HEK293 (cell line): ENCODE data around the gene ZACN.
A peak's percentile ranks its signal among the peaks of the same experiment; 100 is the strongest.

Experiments used
- CTCF ChIA-PET: fragments of 350-600 bp; formaldehyde crosslinking; extraction: SDS; loops from one replicate; lab custom pipeline; 2021; ENCODE audit warnings: antibody characterized with exemption; lab: Yijun Ruan, JAX
- POLR2A ChIA-PET: fragments of 300-600 bp; formaldehyde crosslinking; extraction: SDS; loops from one replicate; lab custom pipeline; 2020; ENCODE audit warnings: antibody characterized with exemption, inconsistent platforms; lab: Yijun Ruan, JAX
- H3K27ac ChIP-seq: fragments of 200-500 bp; sonication (Bioruptor generic); 2 replicates; pipeline ENCODE4 v1.5.1; 2014; ENCODE audit warnings: low read depth, low read length, control low read depth, inconsistent platforms; ENCODE audit errors: extremely low read depth
- H3K36me3 ChIP-seq, 2 experiments: fragments of 200-500 bp in 1 of 2; sonication (Bioruptor generic) in 1 of 2; 1 replicate in 1 of 2; 2 replicates in 1 of 2; pipeline ENCODE4 v1.5.1; 2014 to 2017; ENCODE audit warnings: inconsistent platforms in 2 of 2, low read length in 2 of 2; ENCODE audit not compliant: control insufficient read depth in 2 of 2, insufficient read depth in 1 of 2
- H3K4me1 ChIP-seq: fragments of 200-500 bp; sonication (Bioruptor generic); 2 replicates; pipeline ENCODE4 v1.5.1; 2014; ENCODE audit warnings: mild to moderate bottlenecking, low read length, inconsistent platforms; ENCODE audit not compliant: control insufficient read depth, insufficient read depth
- H3K4me3 ChIP-seq: 2 replicates; pipeline ENCODE4 v1.5.1; 2011; ENCODE audit warnings: low read depth, mild to moderate bottlenecking, control low read depth, low read length, moderate library complexity
- H3K9me3 ChIP-seq: fragments of 200-500 bp; sonication (Bioruptor generic); 2 replicates; pipeline ENCODE4 v1.5.1; 2014; ENCODE audit warnings: low read depth, low read length, inconsistent platforms; ENCODE audit not compliant: control insufficient read depth, insufficient read depth
- GFI1B ChIP-seq: fragments of 450-650 bp; formaldehyde crosslinking; IDR thresholded peaks from 2 replicates; pipeline ENCODE4 v1.5.1; 2016; ENCODE audit warnings: missing biosample characterization, missing genetic modification characterization
- GLIS2 ChIP-seq: fragments of 450-650 bp; formaldehyde crosslinking; IDR thresholded peaks from 2 replicates; pipeline ENCODE4 v1.5.1; 2016; ENCODE audit warnings: missing biosample characterization, missing genetic modification characterization
- IKZF3 ChIP-seq: fragments of 450-650 bp; IDR thresholded peaks from 2 replicates; pipeline ENCODE4 v1.5.0; 2018; ENCODE audit warnings: missing biosample characterization, mild to moderate bottlenecking, missing genetic modification characterization, moderate library complexity
- PRDM4 ChIP-seq: fragments of 450-650 bp; formaldehyde crosslinking; IDR thresholded peaks from 2 replicates; pipeline ENCODE4 v1.5.1; 2017; ENCODE audit warnings: missing biosample characterization, missing genetic modification characterization
- REPIN1 ChIP-seq: fragments of 450-650 bp; formaldehyde crosslinking; IDR thresholded peaks from 2 replicates; pipeline ENCODE4 v1.5.1; 2017; ENCODE audit warnings: missing biosample characterization, missing genetic modification characterization, low read depth
- TRIM28 ChIP-seq: IDR thresholded peaks from 2 replicates; pipeline ENCODE4 v1.6.1; 2011; ENCODE audit warnings: low read length, control low read depth, borderline replicate concordance
- ZBTB21 ChIP-seq: fragments of 450-650 bp; formaldehyde crosslinking; IDR thresholded peaks from 2 replicates; pipeline ENCODE4 v1.5.1; 2017; ENCODE audit warnings: missing biosample characterization, missing genetic modification characterization
- ZFP3 ChIP-seq: fragments of 450-650 bp; formaldehyde crosslinking; IDR thresholded peaks from 2 replicates; pipeline ENCODE4 v1.5.1; 2016; ENCODE audit warnings: low read depth, missing biosample characterization, missing genetic modification characterization
- ZNF10 ChIP-seq: fragments of 450-650 bp; formaldehyde crosslinking; IDR thresholded peaks from 2 replicates; pipeline ENCODE4 v1.5.1; 2017; ENCODE audit warnings: missing biosample characterization, missing genetic modification characterization
- ZNF16 ChIP-seq: fragments of 450-650 bp; formaldehyde crosslinking; IDR thresholded peaks from 2 replicates; pipeline ENCODE4 v1.5.1; 2016; ENCODE audit warnings: low read depth, missing biosample characterization, missing genetic modification characterization
- ZNF175 ChIP-seq: fragments of 450-650 bp; formaldehyde crosslinking; IDR thresholded peaks from 2 replicates; pipeline ENCODE4 v1.5.1; 2016; ENCODE audit warnings: missing biosample characterization, missing genetic modification characterization
- ZNF221 ChIP-seq: fragments of 450-650 bp; formaldehyde crosslinking; IDR thresholded peaks from 2 replicates; pipeline ENCODE4 v1.5.1; 2017; ENCODE audit warnings: missing biosample characterization, missing genetic modification characterization, borderline replicate concordance
- ZNF248 ChIP-seq: fragments of 450-650 bp; formaldehyde crosslinking; IDR thresholded peaks from 2 replicates; pipeline ENCODE4 v1.5.1; 2017; ENCODE audit warnings: missing biosample characterization, missing genetic modification characterization
- ZNF292 ChIP-seq: fragments of 450-650 bp; formaldehyde crosslinking; IDR thresholded peaks from 2 replicates; pipeline ENCODE4 v1.5.1; 2016; ENCODE audit warnings: low read depth, missing biosample characterization, missing genetic modification characterization, borderline replicate concordance
- ZNF341 ChIP-seq: fragments of 450-650 bp; formaldehyde crosslinking; IDR thresholded peaks from 2 replicates; pipeline ENCODE4; 2016; ENCODE audit warnings: low read depth, missing biosample characterization, missing genetic modification characterization
- ZNF473 ChIP-seq: fragments of 450-650 bp; formaldehyde crosslinking; IDR thresholded peaks from 2 replicates; pipeline ENCODE4 v1.5.1; 2017; ENCODE audit warnings: missing biosample characterization, missing genetic modification characterization
- ZNF501 ChIP-seq: fragments of 450-650 bp; formaldehyde crosslinking; IDR thresholded peaks from 2 replicates; pipeline ENCODE4 v1.5.1; 2016; ENCODE audit warnings: missing biosample characterization, missing genetic modification characterization
- ZNF530 ChIP-seq: fragments of 450-650 bp; formaldehyde crosslinking; IDR thresholded peaks from 2 replicates; pipeline ENCODE4 v1.5.1; 2016; ENCODE audit warnings: low read depth, missing biosample characterization, missing genetic modification characterization
- ZNF548 ChIP-seq: fragments of 450-650 bp; formaldehyde crosslinking; IDR thresholded peaks from 2 replicates; pipeline ENCODE4 v1.5.1; 2016; ENCODE audit warnings: missing biosample characterization, missing genetic modification characterization
- ZNF560 ChIP-seq: fragments of 450-650 bp; formaldehyde crosslinking; IDR thresholded peaks from 2 replicates; pipeline ENCODE4 v1.5.1; 2017; ENCODE audit warnings: missing biosample characterization, missing genetic modification characterization, borderline replicate concordance
- ZNF621 ChIP-seq: fragments of 450-650 bp; formaldehyde crosslinking; IDR thresholded peaks from 2 replicates; pipeline ENCODE4 v1.5.1; 2017; ENCODE audit warnings: missing biosample characterization, missing genetic modification characterization
- ZNF626 ChIP-seq: fragments of 450-650 bp; sonication (Bioruptor Pico); formaldehyde crosslinking; IDR thresholded peaks from 2 replicates; pipeline ENCODE4 v1.5.1; 2018; ENCODE audit warnings: missing biosample characterization, missing genetic modification characterization, inconsistent platforms
- ZNF629 ChIP-seq: fragments of 450-650 bp; formaldehyde crosslinking; IDR thresholded peaks from 2 replicates; pipeline ENCODE4 v1.5.1; 2017; ENCODE audit warnings: missing biosample characterization, missing genetic modification characterization
- ZNF677 ChIP-seq: fragments of 450-650 bp; IDR thresholded peaks from 2 replicates; pipeline ENCODE4 v1.5.0; 2018; ENCODE audit warnings: missing biosample characterization, mild to moderate bottlenecking, missing genetic modification characterization, moderate library complexity
- ZNF704 ChIP-seq: fragments of 450-650 bp; formaldehyde crosslinking; IDR thresholded peaks from 2 replicates; pipeline ENCODE4 v1.5.1; 2016; ENCODE audit warnings: missing biosample characterization, missing genetic modification characterization
- ZNF768 ChIP-seq: fragments of 450-650 bp; formaldehyde crosslinking; IDR thresholded peaks from 2 replicates; pipeline ENCODE4 v1.5.1; 2018; ENCODE audit warnings: missing biosample characterization, mild to moderate bottlenecking, missing genetic modification characterization
- ZNF837 ChIP-seq: fragments of 450-650 bp; formaldehyde crosslinking; IDR thresholded peaks from 2 replicates; pipeline ENCODE4 v1.5.1; 2016; ENCODE audit warnings: missing biosample characterization, missing genetic modification characterization
- ZNF843 ChIP-seq: fragments of 450-650 bp; formaldehyde crosslinking; IDR thresholded peaks from 2 replicates; pipeline ENCODE4 v1.5.1; 2016; ENCODE audit warnings: missing biosample characterization, missing genetic modification characterization
- TF ChIP-seq, protein P1 (sequence below): fragments of 450-650 bp; formaldehyde crosslinking; IDR thresholded peaks from 2 replicates; pipeline ENCODE4 v1.5.1; 2017; ENCODE audit warnings: missing biosample characterization, missing genetic modification characterization

ZACN gene

GRCh38 chr17:76065775-76066174 lies 13.2 kb upstream of the ZACN start (continued):
- TF ChIP-seq ZNF704 (tag by site-specific recombination): no peak

DNA sequence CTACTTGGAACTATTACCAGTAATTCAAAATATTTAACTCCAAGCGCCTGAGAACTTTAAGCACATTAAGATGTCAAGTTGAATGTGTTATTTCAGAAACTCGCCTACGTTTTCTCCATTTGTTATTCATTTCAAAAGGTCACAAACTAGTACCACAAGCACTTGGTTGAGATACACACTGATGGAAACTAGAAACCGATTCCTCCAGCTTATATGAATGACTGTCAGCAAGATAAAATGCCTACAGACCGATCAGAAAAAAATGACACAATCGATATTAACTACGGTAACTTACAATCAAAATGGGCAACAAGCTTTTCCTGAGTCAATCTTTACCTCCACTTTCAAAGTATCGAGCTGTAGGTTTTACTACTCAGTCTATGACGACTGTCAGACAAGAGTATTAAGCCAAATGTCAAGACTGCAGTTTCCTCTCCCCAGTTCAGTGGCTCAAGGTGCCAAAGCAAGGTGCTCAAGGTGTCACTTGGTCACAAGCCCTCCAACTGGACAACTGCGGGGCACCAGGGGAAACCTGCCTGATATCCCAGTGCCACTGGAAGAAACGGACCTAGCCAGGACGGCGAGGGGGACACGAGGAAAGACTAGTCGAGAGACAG lies 7.3 kb upstream of the ZACN start:
- POLR2A ChIA-PET: interaction anchor here (0.8 to 2.4 kb wide), 16 partner anchors 8 to 208 kb away, joined by 3 to 15 read pairs (median 4); partner anchors contain the start of genes ACOX1, EXOC7 and TEN1
- H3K36me3 ChIP-seq: peaks cover 31 to 36% of the 10 kb centered on the region in 2 experiments
- 0 out of 2 replicates have a peak, but pooled peaks have one; percentile 9 for TF ChIP-seq PRDM4 (tag by site-specific recombination)
- no peak for TF ChIP-seq ZNF16 (tag by site-specific recombination)
- TF ChIP-seq ZNF548 (tag by site-specific recombination): 0 out of 2 replicates have a peak, but pooled peaks have one; percentile 26
- peaks cover 11% of the 10 kb centered on the region for H3K4me1 ChIP-seq
- H3K27ac ChIP-seq: peak overlapping the region; percentile 83
- CTCF ChIA-PET: interaction anchor here (0.5 to 3.3 kb wide), 4 partner anchors 10 to 236 kb away, joined by 3 to 19 read pairs (median 4); partner anchors contain the start of gene QRICH2
- H3K4me3 ChIP-seq: peak overlapping the region; percentile 93
- no peaks in the 10 kb centered on the region for H3K9me3 ChIP-seq

- peak within 1 kb of the TSS; percentile 83 for H3K27ac ChIP-seq
- peaks cover 11% of the 10 kb centered on the region for H3K4me1 ChIP-seq
- ChIA-PET CTCF (interaction anchor here (0.5 to 3.3 kb wide), 4 partner anchors 11 to 236 kb away, joined by 3 to 19 read pairs (median 4); partner anchors contain the start of gene QRICH2), POLR2A (interaction anchor here (0.5 to 2.4 kb wide), 16 partner anchors 9 to 207 kb away, joined by 3 to 15 read pairs (median 4); partner anchors contain the start of genes ACOX1, EXOC7 and TEN1)
- H3K9me3 ChIP-seq: no peaks in the 10 kb centered on the region
- peak within 1 kb of the TSS; percentile 93 for H3K4me3 ChIP-seq
- H3K36me3 ChIP-seq: peaks cover 25 to 30% of the 10 kb centered on the region in 2 experiments
- TF ChIP-seq ZNF10: no peak
- no peak for TF ChIP-seq ZNF843 (tag by site-specific recombination)
- no peak for TF ChIP-seq ZNF341
- TF ChIP-seq TRIM28: no peak
- TF ChIP-seq ZFP3 (tag by site-specific recombination): no peak
- no peak for TF ChIP-seq ZNF626 (tag by site-specific recombination)
- TF ChIP-seq ZNF621 (tag by site-specific recombination): no peak
- no peak for TF ChIP-seq GFI1B (tag by site-specific recombination)
- TF ChIP-seq ZNF560: no peak
- peak; percentile 50; the same call in 1 of the 2 replicates for TF ChIP-seq ZNF629 (tag by site-specific recombination)
- TF ChIP-seq ZNF768: no peak
- TF ChIP-seq ZNF473: no peak
- no peak for TF ChIP-seq ZNF175 (tag by site-specific recombination)
- no peak for TF ChIP-seq ZNF837 (tag by site-specific recombination)
- peak; percentile 34; the same call in 1 of the 2 replicates for TF ChIP-seq ZNF501 (tag by site-specific recombination)
- no peak for TF ChIP-seq ZNF530
- TF ChIP-seq REPIN1: no peak
- no peak for TF ChIP-seq GLIS2 (tag by site-specific recombination)
- no peak for TF ChIP-seq ZNF248 (tag by site-specific recombination)
- TF ChIP-seq, protein P1, sequence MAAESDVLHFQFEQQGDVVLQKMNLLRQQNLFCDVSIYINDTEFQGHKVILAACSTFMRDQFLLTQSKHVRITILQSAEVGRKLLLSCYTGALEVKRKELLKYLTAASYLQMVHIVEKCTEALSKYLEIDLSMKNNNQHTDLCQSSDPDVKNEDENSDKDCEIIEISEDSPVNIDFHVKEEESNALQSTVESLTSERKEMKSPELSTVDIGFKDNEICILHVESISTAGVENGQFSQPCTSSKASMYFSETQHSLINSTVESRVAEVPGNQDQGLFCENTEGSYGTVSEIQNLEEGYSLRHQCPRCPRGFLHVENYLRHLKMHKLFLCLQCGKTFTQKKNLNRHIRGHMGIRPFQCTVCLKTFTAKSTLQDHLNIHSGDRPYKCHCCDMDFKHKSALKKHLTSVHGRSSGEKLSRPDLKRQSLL (tag by site-specific recombination): 0 out of 2 replicates have a peak, but pooled peaks have one; percentile 12
- no peak for TF ChIP-seq ZNF677 (tag by site-specific recombination)
- TF ChIP-seq ZNF292: no peak
- no peak for TF ChIP-seq ZNF221
- no peak for TF ChIP-seq ZBTB21 (tag by site-specific recombination)
- no peak for TF ChIP-seq IKZF3 (tag by site-specific recombination)
Measured at GRCh38 chr17:76072148-76072858, 6.7 kb upstream of the ZACN start, which contains the start of gene SRP68. Gene SRP68 (minus strand): TSS chr17:76072517. CDS start chr17:76072491, 26 bp downstream.
